HG02973 (cell line): ENCODE measurements around the gene LRRC4B.

ENCODE experiments used
- ATAC-seq: cut with Tn5 transposase; IDR thresholded peaks from one replicate; pipeline ENCODE4 v1.9.1; 2021; ENCODE audit warnings: moderate library complexity; ENCODE audit not compliant: unreplicated experiment

Gene LRRC4B

GRCh38 chr19:50554212-50554611 lies 14.0 kb downstream of the LRRC4B start:
- no peak for ATAC-seq

- no peak for ATAC-seq
These were observed 15.0 kb downstream of the LRRC4B start for GRCh38 chr19:50553134-50553703.

GRCh38 chr19:50552540-50552939 lies 15.7 kb downstream of the LRRC4B start:
- ATAC-seq = no peak

GRCh38 chr19:50551715-50552187 lies 16.5 kb downstream of the LRRC4B start:
- ATAC-seq = no peak

- ATAC-seq = no peak
These were observed 17.1 kb downstream of the LRRC4B start for GRCh38 chr19:50551034-50551714.

GRCh38 chr19:50550594-50550966 lies 17.7 kb downstream of the LRRC4B start:
- ATAC-seq = no peak

GRCh38 chr19:50549927-50550593 lies 18.2 kb downstream of the LRRC4B start:
- no peak for ATAC-seq

GRCh38 chr19:50549059-50549926 lies 18.9 kb downstream of the LRRC4B start:
- no peak for ATAC-seq

GRCh38 chr19:50548191-50549058 lies 19.8 kb downstream of the LRRC4B start:
- ATAC-seq = no peak

GRCh38 chr19:50547385-50548190 lies 20.6 kb downstream of the LRRC4B start:
- ATAC-seq = no peak

GRCh38 chr19:50546527-50547221 lies 21.6 kb downstream of the LRRC4B start:
- ATAC-seq = no peak

- ATAC-seq = no peak
These were observed 25.3 kb downstream of the LRRC4B start for GRCh38 chr19:50542943-50543342.

- no peak for ATAC-seq
These were observed 30.4 kb downstream of the LRRC4B start for GRCh38 chr19:50537769-50538230.

- no peak for ATAC-seq
These were observed 30.9 kb downstream of the LRRC4B start for GRCh38 chr19:50537306-50537685.

GRCh38 chr19:50536662-50537305 lies 31.5 kb downstream of the LRRC4B start:
- no peak for ATAC-seq

GRCh38 chr19:50535672-50536187 lies 32.5 kb downstream of the LRRC4B start:
- no peak for ATAC-seq

GRCh38 chr19:50534478-50534877 lies 33.8 kb downstream of the LRRC4B start:
- no peak for ATAC-seq

- no peak for ATAC-seq
These were observed 35.3 kb downstream of the LRRC4B start for GRCh38 chr19:50532952-50533351.
